RWPE2 (cell line): Measurements from ENCODE around the gene PROC.
"Not testable (repeated sequence)": the region's sequence is repeated elsewhere in the genome, so short reads cannot be mapped to it uniquely, and the experiment has no call there.

Source experiments
- ATAC-seq: fragments of 200-7000 bp; cut with Tn5 transposase; 3 replicates; pipeline ENCODE4 v1.9.1; 2021; ENCODE audit warnings: low read depth
- DNase-seq: peaks from one replicate; pipeline ENCODE4 v3.0.0-alpha.2; 2020; ENCODE audit warnings: low spot score
- H3K27ac ChIP-seq: fragments of 450-650 bp; 2 replicates; pipeline ENCODE4 v1.5.1; 2017; ENCODE audit warnings: mild to moderate bottlenecking; ENCODE audit not compliant: poor library complexity, severe bottlenecking
- H3K27me3 ChIP-seq: fragments of 250-450 bp; sonication (Bioruptor Pico); 2 replicates; pipeline ENCODE4 v1.5.1; 2021; ENCODE audit warnings: mild to moderate bottlenecking, moderate library complexity; ENCODE audit not compliant: insufficient read depth, poor library complexity, severe bottlenecking
- H3K36me3 ChIP-seq: fragments of 250-450 bp; sonication (Bioruptor Pico); 2 replicates; pipeline ENCODE4 v1.5.1; 2020; ENCODE audit warnings: low read depth, mild to moderate bottlenecking, moderate library complexity
- H3K4me1 ChIP-seq: fragments of 250-450 bp; sonication (Bioruptor Pico); 2 replicates; pipeline ENCODE4 v1.5.1; 2021; ENCODE audit warnings: mild to moderate bottlenecking, moderate library complexity; ENCODE audit not compliant: insufficient read depth, poor library complexity, severe bottlenecking
- H3K4me3 ChIP-seq: fragments of 250-450 bp; sonication (Bioruptor Pico); 2 replicates; pipeline ENCODE4 v1.5.1; 2021; ENCODE audit warnings: mild to moderate bottlenecking, moderate library complexity; ENCODE audit not compliant: severe bottlenecking
- H3K9me3 ChIP-seq: fragments of 250-450 bp; sonication (Bioruptor Pico); 2 replicates; pipeline ENCODE4 v1.5.1; 2021; ENCODE audit warnings: mild to moderate bottlenecking, moderate library complexity; ENCODE audit not compliant: severe bottlenecking
- TF ChIP-seq, protein P1 (sequence below): fragments of 450-650 bp; IDR thresholded peaks from one replicate; pipeline ENCODE4 v1.5.1; 2017; ENCODE audit warnings: mild to moderate bottlenecking, moderate library complexity; ENCODE audit not compliant: poor library complexity, severe bottlenecking

Gene PROC

DNA sequence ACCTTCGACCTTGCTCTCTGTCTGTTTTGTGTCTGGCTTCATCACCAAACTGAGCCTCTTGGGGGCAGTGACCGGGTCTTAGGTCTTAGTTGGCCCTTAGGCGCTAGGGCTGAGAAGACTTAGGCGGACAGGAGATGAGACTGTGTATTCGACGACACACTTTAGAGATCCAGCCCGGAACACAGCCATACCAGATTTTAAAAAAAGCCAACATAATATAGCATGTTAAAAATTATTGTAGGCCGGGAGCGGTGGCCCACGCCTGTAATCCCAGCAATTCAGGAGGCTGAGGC is 9.5 kb upstream of the PROC start:
- Histone ChIP-seq H3K36me3 (no peaks in the 10 kb centered on the region), H3K9me3 (no peaks in the 10 kb centered on the region), H3K27ac (peak overlapping the region; percentile 86), H3K4me1 (peaks cover 35% of the 10 kb centered on the region), H3K4me3 (no peak overlapping the region), H3K27me3 (no peaks in the 10 kb centered on the region)
- TF ChIP-seq, protein P1, sequence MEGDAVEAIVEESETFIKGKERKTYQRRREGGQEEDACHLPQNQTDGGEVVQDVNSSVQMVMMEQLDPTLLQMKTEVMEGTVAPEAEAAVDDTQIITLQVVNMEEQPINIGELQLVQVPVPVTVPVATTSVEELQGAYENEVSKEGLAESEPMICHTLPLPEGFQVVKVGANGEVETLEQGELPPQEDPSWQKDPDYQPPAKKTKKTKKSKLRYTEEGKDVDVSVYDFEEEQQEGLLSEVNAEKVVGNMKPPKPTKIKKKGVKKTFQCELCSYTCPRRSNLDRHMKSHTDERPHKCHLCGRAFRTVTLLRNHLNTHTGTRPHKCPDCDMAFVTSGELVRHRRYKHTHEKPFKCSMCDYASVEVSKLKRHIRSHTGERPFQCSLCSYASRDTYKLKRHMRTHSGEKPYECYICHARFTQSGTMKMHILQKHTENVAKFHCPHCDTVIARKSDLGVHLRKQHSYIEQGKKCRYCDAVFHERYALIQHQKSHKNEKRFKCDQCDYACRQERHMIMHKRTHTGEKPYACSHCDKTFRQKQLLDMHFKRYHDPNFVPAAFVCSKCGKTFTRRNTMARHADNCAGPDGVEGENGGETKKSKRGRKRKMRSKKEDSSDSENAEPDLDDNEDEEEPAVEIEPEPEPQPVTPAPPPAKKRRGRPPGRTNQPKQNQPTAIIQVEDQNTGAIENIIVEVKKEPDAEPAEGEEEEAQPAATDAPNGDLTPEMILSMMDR = no peak
- ATAC-seq (no peak), DNase-seq (no peak)

DNA sequence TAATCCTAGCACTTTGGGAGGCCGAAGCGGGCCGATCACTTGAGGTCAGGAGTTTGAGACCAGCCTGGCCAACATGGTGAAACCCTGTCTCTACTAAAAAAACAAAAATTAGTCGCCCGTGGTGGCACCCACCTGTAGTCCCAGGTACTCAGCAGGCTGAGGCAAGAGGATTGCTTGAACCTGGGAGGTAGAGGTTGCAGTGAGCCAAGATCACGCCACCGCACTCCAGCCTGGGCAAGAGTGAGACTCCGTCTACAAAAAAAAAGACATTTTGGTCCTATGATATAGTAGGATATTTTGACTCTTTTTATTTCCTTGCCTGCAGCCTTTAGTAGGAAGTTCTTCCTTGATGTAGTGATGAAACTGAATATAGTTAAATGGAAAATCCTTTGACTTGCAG is 8.5 kb upstream of the PROC start:
- peak overlapping the region; percentile 86 for H3K27ac ChIP-seq
- not testable (repeated sequence) for H3K9me3 ChIP-seq, H3K36me3 ChIP-seq, ATAC-seq, H3K27me3 ChIP-seq, DNase-seq, H3K4me3 ChIP-seq
- H3K4me1 ChIP-seq = peaks cover 45% of the 10 kb centered on the region

DNA sequence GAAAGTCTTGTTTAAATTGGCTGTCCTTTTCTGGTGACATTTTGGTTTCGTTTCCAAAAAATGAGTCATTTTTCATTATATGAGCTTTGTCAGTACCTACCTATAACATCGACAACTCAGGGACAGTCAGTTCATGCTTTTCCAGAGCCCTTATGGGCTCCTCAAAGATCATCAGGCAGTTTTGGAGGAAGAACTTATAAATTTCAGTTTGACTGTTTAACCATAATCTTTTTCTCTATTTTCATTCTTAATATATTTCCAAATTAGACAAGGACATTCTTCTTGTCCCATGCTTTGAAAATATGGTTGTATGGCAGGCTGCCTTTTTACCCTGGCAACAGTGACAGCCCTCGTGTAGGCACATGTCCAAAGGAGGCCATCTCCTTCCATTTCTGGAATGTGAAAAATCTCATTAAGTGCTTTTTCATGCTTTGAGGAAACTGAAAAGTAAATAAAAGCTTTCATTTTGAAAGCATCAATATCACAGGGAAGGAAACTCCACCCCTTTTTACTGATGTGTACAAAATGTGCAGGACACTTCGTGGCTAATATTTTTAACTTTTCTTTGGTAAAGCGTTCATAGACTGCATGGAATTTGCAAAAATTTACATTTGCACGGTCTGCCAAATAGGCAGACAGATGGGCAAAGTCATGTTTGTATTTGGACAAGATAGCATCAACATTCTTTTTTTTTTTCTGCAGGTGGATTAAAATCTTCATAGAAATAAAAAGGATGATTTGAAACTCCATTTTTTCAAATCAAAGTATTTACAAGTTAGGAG is 7.2 kb upstream of the PROC start:
- ATAC-seq = peak; percentile 26

DNA sequence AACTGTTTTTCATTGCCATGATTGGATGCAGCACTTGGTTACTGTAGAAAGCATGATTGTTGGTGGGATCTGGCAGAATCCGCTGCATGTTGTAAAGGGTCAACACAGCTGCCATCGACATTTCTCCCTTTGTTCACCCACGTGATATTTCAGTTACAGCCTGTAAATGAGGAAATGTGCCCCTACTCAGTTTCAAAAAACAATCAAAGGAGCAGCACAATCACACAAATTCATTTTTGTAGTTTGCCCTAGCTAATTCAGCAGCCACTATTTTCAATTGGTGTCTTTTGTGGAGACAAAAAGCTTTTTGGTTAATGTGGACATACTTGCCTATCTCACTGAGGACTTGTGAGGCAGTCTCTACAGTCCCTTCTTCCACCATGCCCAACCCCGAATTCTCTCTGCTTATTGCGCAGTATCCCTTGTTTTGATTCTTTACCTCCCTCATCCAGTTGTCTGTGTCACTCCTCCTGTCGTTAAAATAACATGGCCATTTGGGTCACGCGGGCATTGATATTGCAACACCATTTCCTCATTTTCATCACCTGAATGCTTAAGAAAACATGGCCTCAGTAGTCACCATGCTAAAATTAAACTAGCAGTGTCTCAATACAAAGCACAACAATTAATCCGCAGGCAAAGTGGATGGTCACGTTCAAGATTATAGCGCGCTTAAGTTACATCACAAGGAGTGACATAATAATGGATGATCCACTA is 6.4 kb upstream of the PROC start:
- TF ChIP-seq, protein P1 = no peak
- ATAC-seq (no peak), DNase-seq (no peak)
- Histone ChIP-seq H3K4me3 (no peak overlapping the region), H3K27ac (peak overlapping the region; percentile 86), H3K36me3 (no peaks in the 10 kb centered on the region), H3K27me3 (no peaks in the 10 kb centered on the region), H3K4me1 (peaks cover 59% of the 10 kb centered on the region), H3K9me3 (no peaks in the 10 kb centered on the region)

More for the DNA sequence above, 7.2 kb upstream of the PROC start:
- Histone ChIP-seq H3K27ac (peak overlapping the region; percentile 86), H3K36me3 (no peaks in the 10 kb centered on the region), H3K9me3 (no peaks in the 10 kb centered on the region), H3K4me3 (no peak overlapping the region), H3K27me3 (no peaks in the 10 kb centered on the region), H3K4me1 (peaks cover 51% of the 10 kb centered on the region)
- TF ChIP-seq, protein P1 = no peak
- DNase-seq = no peak

DNA sequence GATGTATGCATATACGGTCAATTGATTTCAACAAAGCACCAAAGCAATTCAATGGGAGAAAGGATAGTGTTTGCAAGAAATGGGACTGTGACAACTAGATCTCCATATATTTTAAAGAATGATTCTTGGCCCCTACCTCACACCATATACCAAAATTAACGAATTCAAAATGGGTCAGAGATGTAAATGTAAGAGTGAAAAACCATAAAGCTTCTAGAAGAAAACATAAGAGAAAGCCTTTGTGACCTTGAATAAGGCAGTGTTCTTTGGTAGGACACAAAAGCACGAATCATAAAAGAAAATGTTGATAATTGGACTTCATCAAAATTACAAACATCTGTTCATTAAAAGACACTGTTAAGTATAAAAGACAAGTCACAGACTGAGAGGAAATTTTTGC is 5.0 kb upstream of the PROC start:
- Histone ChIP-seq H3K36me3 (no peaks in the 10 kb centered on the region), H3K27ac (peak overlapping the region; percentile 56), H3K4me3 (no peak overlapping the region), H3K27me3 (no peaks in the 10 kb centered on the region), H3K4me1 (peaks cover 55% of the 10 kb centered on the region), H3K9me3 (no peaks in the 10 kb centered on the region)
- DNase-seq (no peak), ATAC-seq (no peak)
- TF ChIP-seq, protein P1 = no peak
